ENCODE data around the gene TAPT1. TPM values are rescaled to one million over a fixed set of nuclear protein-coding genes. Genes with fewer than 3 reads are reported as not detected.

Gene TAPT1
- total RNA-seq, 1 donor from 2014 or later, result 34.8 TPM

- H3K4me3 Mint-ChIP-seq, result no peak overlapping the region
- no peaks in the 10 kb centered on the region for H3K27me3 Mint-ChIP-seq
- TF ChIP-seq CTCF (conservative IDR thresholded peaks at IDR 0.05), result no peak
- H3K4me1 Mint-ChIP-seq (ENCODE audit: unreplicated experiment), result no peaks in the 10 kb centered on the region
- H3K9me3 Mint-ChIP-seq, result no peaks in the 10 kb centered on the region
- H3K36me3 Mint-ChIP-seq, result peaks cover 14% of the 10 kb centered on the region
- no peak overlapping the region for H3K27ac Mint-ChIP-seq
- DNase-seq (ENCODE audit: extremely low spot score, unreplicated experiment), result no peak
These were observed 39.3 kb downstream of the TAPT1 start for GRCh38 chr4:16186986-16187385.

- H3K4me1 Mint-ChIP-seq (ENCODE audit: unreplicated experiment), result no peaks in the 10 kb centered on the region
- H3K36me3 Mint-ChIP-seq, result peaks cover 7% of the 10 kb centered on the region
- no peak overlapping the region for H3K4me3 Mint-ChIP-seq
- no peak for DNase-seq (ENCODE audit: extremely low spot score, unreplicated experiment)
- no peaks in the 10 kb centered on the region for H3K27me3 Mint-ChIP-seq
- no peak overlapping the region for H3K27ac Mint-ChIP-seq
- TF ChIP-seq CTCF (conservative IDR thresholded peaks at IDR 0.05), result no peak
- H3K9me3 Mint-ChIP-seq, result no peaks in the 10 kb centered on the region
These were observed 42.7 kb downstream of the TAPT1 start for GRCh38 chr4:16183604-16184003.

GRCh38 chr4:16176621-16177020, 49.6 kb downstream of the TAPT1 start:
- no peak for TF ChIP-seq CTCF (conservative IDR thresholded peaks at IDR 0.05)
- Mint-ChIP-seq H3K27me3 (no peaks in the 10 kb centered on the region), H3K27ac (no peak overlapping the region), H3K4me1 (ENCODE audit: unreplicated experiment) (no peaks in the 10 kb centered on the region), H3K9me3 (no peaks in the 10 kb centered on the region), H3K36me3 (peaks cover 7% of the 10 kb centered on the region), H3K4me3 (no peak overlapping the region)
- DNase-seq (ENCODE audit: extremely low spot score, unreplicated experiment), result no peak

GRCh38 chr4:16171831-16172230, 54.4 kb downstream of the TAPT1 start:
- TF ChIP-seq CTCF (conservative IDR thresholded peaks at IDR 0.05), result no peak
- no peak for DNase-seq (ENCODE audit: extremely low spot score, unreplicated experiment)
- H3K4me1 Mint-ChIP-seq (ENCODE audit: unreplicated experiment), result no peaks in the 10 kb centered on the region
- H3K27me3 Mint-ChIP-seq, result no peaks in the 10 kb centered on the region
- H3K9me3 Mint-ChIP-seq, result no peaks in the 10 kb centered on the region
- H3K4me3 Mint-ChIP-seq, result no peak overlapping the region
- peaks cover 15% of the 10 kb centered on the region for H3K36me3 Mint-ChIP-seq
- H3K27ac Mint-ChIP-seq, result no peak overlapping the region

- H3K4me1 Mint-ChIP-seq (ENCODE audit: unreplicated experiment), result no peaks in the 10 kb centered on the region
- H3K36me3 Mint-ChIP-seq, result peaks cover 36% of the 10 kb centered on the region
- no peak for DNase-seq (ENCODE audit: extremely low spot score, unreplicated experiment)
- H3K27ac Mint-ChIP-seq, result no peak overlapping the region
- no peaks in the 10 kb centered on the region for H3K27me3 Mint-ChIP-seq
- H3K9me3 Mint-ChIP-seq, result no peaks in the 10 kb centered on the region
- no peak overlapping the region for H3K4me3 Mint-ChIP-seq
- no peak for TF ChIP-seq CTCF (conservative IDR thresholded peaks at IDR 0.05)
These were observed 56.8 kb downstream of the TAPT1 start for GRCh38 chr4:16169490-16169889.

All from type B pancreatic cell (in vitro differentiated cells).